ENCODE measurements around the gene LRRC37B. TPM values are rescaled to one million over a fixed set of nuclear protein-coding genes. Genes with fewer than 3 reads are reported as not detected.
"Not testable (repeated sequence)": the region's sequence is repeated elsewhere in the genome, so short reads cannot be mapped to it uniquely, and the experiment has no call there.

Gene LRRC37B
- total and polyA plus RNA-seq, 12 donors: 7.4 to 45.3 (median 13.7) TPM

DNA sequence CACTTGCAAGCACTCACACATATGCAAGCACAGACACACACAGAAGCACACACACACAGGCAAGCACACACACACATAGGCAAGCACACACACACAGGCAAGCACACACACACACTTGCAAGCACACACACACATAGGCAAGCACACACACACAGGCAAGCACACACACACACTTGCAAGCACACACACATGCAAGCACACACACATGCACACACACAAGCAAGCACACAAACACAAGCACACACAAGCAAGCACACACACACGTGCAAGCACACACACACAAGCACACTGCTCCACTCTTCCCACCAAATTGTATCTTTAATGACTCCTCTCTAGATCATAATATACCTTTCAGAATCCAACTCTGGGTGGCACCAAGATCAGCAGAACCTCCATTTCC is 84.9 kb downstream of the LRRC37B start:
- intact Hi-C loops (cut with DNase I); H3K9me3 ChIP-seq (replicated peaks in 1 of 3): not testable (repeated sequence)

GRCh38 chr17:32099686-32100085 is 92.5 kb downstream of the LRRC37B start:
- DNase-seq: no peak
- no peaks in the 10 kb centered on the region for H3K4me1 ChIP-seq (replicated peaks in 1 of 2)
- no peaks in the 10 kb centered on the region for H3K9me3 ChIP-seq (replicated peaks in 1 of 3)
- no peaks in the 10 kb centered on the region for H3K27me3 ChIP-seq
- TF ChIP-seq, protein P1, sequence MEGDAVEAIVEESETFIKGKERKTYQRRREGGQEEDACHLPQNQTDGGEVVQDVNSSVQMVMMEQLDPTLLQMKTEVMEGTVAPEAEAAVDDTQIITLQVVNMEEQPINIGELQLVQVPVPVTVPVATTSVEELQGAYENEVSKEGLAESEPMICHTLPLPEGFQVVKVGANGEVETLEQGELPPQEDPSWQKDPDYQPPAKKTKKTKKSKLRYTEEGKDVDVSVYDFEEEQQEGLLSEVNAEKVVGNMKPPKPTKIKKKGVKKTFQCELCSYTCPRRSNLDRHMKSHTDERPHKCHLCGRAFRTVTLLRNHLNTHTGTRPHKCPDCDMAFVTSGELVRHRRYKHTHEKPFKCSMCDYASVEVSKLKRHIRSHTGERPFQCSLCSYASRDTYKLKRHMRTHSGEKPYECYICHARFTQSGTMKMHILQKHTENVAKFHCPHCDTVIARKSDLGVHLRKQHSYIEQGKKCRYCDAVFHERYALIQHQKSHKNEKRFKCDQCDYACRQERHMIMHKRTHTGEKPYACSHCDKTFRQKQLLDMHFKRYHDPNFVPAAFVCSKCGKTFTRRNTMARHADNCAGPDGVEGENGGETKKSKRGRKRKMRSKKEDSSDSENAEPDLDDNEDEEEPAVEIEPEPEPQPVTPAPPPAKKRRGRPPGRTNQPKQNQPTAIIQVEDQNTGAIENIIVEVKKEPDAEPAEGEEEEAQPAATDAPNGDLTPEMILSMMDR (IDR thresholded peaks at IDR 0.05): no peak
- TF ChIP-seq POLR2A (IDR thresholded peaks at IDR 0.05): no peak
- no peak overlapping the region for H3K27ac ChIP-seq
- no peak overlapping the region for H3K4me3 ChIP-seq
- intact Hi-C loops (cut with DNase I): no loop called here
- no peaks in the 10 kb centered on the region for H3K36me3 ChIP-seq (replicated peaks in 1 of 2)
- 63 to 69% (median 67%) methylated on average over 2 of the region's 2 CpGs for WGBS, 4 donors

More for the DNA sequence above, 84.9 kb downstream of the LRRC37B start:
- not testable (repeated sequence) for H3K27me3 ChIP-seq; H3K36me3 ChIP-seq (replicated peaks in 1 of 2); H3K27ac ChIP-seq; H3K4me3 ChIP-seq; DNase-seq; H3K4me1 ChIP-seq (replicated peaks in 1 of 2)
- 64 to 89% (median 80%) methylated on average over 1 of the region's 1 CpG for WGBS, 4 donors

- peak in 1 of 7 donors; percentile 1 for DNase-seq
- H3K4me3 ChIP-seq; intact Hi-C loops (cut with DNase I); H3K36me3 ChIP-seq (replicated peaks in 1 of 2); H3K27me3 ChIP-seq; H3K27ac ChIP-seq; H3K4me1 ChIP-seq (replicated peaks in 1 of 2); H3K9me3 ChIP-seq (replicated peaks in 1 of 3): not testable (repeated sequence)
- 89 to 96% (median 94%) methylated on average over 8 of the region's 8 CpGs for WGBS, 4 donors
Observed at GRCh38 chr17:32100323-32100722, 93.1 kb downstream of the LRRC37B start.

DNA sequence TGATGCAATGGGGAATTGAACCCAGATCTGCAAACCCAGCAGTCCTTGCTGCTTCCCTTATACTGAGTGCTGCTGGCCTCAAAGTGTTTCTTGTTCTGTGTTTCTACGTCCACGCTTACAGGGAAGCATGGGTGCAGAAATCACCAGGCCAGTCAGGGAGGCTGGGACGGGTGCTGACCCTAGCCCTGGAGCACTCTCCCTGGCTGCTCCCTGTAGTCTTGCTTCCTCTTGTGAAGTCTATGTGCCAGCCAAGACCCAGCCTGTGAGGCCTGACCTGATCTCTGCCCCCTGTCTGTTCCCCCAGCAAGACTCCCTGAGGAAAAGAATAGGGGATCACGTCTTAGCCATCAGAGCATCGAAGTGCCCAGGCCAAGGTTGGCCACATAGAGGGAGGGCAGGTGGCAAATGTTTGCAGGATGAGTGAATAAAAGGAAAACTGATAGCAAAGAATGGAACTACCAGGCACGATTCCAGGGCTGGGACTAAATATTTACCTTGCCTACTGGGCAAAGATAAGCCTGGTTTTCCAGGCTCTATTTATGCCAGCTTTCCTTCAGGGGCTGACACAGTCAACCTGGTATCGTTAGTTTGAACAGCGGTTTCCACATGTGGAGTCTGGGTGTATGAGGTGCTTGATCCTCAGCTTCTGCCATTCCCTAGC is 93.9 kb downstream of the LRRC37B start:
- peak in 1 of 7 donors; percentile 24 for DNase-seq
- H3K27me3 ChIP-seq: no peaks in the 10 kb centered on the region
- H3K36me3 ChIP-seq (replicated peaks in 1 of 2): no peaks in the 10 kb centered on the region
- TF ChIP-seq, protein P1 (IDR thresholded peaks at IDR 0.05): no peak
- TF ChIP-seq POLR2A (IDR thresholded peaks at IDR 0.05): no peak
- H3K27ac ChIP-seq: no peak overlapping the region
- WGBS, 4 donors: 73 to 86% (median 82%) methylated on average over 8 of the region's 8 CpGs
- H3K4me1 ChIP-seq (replicated peaks in 1 of 2): no peaks in the 10 kb centered on the region
- H3K9me3 ChIP-seq (replicated peaks in 1 of 3): no peaks in the 10 kb centered on the region
- intact Hi-C loops (cut with DNase I): no loop called here
- H3K4me3 ChIP-seq: no peak overlapping the region

DNA sequence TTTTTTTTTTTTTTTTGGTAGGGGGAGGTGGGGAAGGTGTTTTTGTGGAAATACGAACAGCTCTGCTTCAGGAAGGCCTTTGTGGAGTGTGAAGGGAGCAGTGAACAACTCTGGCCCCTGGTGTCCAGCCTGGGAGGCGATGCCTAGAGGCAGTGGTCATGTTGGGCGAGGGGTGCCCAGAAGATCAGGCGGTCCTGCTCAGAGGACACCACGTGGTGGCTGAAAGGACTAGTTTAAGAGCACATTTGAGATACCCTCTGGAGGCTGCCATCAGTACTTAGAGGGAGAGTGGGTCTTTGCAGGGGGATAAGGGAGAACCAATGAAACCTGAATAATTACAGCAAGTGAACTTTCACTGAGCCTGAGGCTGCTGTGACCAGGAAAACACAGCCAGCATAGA is 95.0 kb downstream of the LRRC37B start:
- intact Hi-C loops (cut with DNase I): no loop called here

More for the DNA sequence above, 95.0 kb downstream of the LRRC37B start:
- TF ChIP-seq, protein P1 (IDR thresholded peaks at IDR 0.05): no peak
- no peak for TF ChIP-seq POLR2A (IDR thresholded peaks at IDR 0.05)
- H3K9me3 ChIP-seq (replicated peaks in 1 of 3): no peaks in the 10 kb centered on the region
- no peak overlapping the region for H3K4me3 ChIP-seq
- no peaks in the 10 kb centered on the region for H3K36me3 ChIP-seq (replicated peaks in 1 of 2)
- peak in 1 of 7 donors; percentile 13 for DNase-seq
- H3K27ac ChIP-seq: no peak overlapping the region
- no peaks in the 10 kb centered on the region for H3K27me3 ChIP-seq
- 87 to 97% (median 92%) methylated on average over 5 of the region's 5 CpGs for WGBS, 4 donors
- no peaks in the 10 kb centered on the region for H3K4me1 ChIP-seq (replicated peaks in 1 of 2)

Data from adrenal gland (tissue), 12 donors.